ENCODE data around the gene HKDC1.

GRCh38 chr10:69281507-69282413, 61.6 kb downstream of the HKDC1 start:
- TF ChIP-seq CTCF (IDR thresholded peaks at IDR 0.05) (no peak), POLR2A (IDR thresholded peaks at IDR 0.05) (no peak)

All from heart left ventricle (tissue), 13 donors.